ENCODE results near the gene INO80B. TPM values are rescaled to one million over a fixed set of nuclear protein-coding genes. Genes with fewer than 3 reads are reported as not detected.
A peak's percentile ranks its signal among the peaks of the same experiment; 100 is the strongest.
"Not testable (repeated sequence)": the region's sequence is repeated elsewhere in the genome, so short reads cannot be mapped to it uniquely, and the experiment has no call there.

Gene INO80B
- total RNA-seq, 2 donors from 2014 or later, result 26.6 to 27.7 TPM

DNA sequence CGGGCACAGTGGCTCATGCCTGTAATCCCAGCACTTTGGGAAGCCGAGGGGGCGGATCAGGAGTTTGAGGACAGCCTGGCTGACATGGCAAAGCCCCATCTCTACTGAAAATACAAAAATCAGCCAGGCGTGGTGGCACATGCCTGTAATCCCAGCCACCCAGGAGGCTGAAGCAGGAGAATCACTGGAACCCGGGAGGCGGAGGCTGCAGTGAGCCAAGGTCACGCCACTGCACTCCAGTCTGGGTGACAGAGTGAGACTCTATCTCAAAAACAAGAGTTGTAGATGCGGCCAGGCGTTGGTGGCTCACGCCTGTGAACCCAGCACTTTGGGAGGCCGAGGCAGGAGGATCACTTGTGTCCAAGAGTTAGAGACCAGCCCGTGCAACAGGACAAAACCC is 15.9 kb downstream of the INO80B start:
- ATAC-seq; intact Hi-C loops (cut with DNase I, micrococcal nuclease): not testable (repeated sequence)

DNA sequence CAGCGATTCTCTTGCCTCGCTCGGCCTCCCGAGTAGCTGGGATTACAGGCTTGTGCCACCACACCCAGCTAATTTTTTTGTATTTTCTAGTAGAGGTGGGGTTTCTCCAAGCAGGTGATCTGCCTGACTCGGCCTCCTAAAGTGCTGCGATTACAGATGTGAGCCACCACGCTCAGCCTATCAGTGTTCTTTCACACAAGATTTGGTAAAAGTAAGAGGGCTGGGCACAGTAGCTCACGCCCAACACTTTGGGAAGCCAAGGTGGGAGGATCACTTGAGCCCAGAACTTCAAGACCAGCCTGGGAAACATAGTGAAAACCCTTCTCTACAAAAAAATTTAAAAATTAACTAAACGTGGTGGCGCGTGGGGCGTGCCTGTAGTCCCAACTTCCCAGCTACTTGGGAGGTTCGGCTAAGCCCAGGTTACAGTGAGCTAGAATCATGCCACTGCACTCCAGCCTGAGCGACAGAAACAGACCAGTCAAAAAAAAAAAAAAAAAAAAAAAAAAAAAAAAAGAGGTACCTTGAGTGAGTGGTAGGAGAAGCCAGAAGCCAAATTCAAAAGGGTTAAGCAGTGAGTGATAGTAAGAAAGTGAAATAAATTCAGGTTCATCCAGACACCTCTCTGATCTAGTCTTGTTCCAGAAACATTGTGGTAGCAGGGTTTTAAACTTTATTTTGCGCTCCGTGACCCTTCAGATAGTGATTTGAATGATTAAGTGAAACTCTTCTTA is 16.6 kb downstream of the INO80B start:
- ATAC-seq, result peak; percentile 30
- no peak for DNase-seq
- intact Hi-C loops (cut with DNase I, micrococcal nuclease), result no loop called here

More for the DNA sequence above, 15.9 kb downstream of the INO80B start:
- not testable (repeated sequence) for DNase-seq

DNA sequence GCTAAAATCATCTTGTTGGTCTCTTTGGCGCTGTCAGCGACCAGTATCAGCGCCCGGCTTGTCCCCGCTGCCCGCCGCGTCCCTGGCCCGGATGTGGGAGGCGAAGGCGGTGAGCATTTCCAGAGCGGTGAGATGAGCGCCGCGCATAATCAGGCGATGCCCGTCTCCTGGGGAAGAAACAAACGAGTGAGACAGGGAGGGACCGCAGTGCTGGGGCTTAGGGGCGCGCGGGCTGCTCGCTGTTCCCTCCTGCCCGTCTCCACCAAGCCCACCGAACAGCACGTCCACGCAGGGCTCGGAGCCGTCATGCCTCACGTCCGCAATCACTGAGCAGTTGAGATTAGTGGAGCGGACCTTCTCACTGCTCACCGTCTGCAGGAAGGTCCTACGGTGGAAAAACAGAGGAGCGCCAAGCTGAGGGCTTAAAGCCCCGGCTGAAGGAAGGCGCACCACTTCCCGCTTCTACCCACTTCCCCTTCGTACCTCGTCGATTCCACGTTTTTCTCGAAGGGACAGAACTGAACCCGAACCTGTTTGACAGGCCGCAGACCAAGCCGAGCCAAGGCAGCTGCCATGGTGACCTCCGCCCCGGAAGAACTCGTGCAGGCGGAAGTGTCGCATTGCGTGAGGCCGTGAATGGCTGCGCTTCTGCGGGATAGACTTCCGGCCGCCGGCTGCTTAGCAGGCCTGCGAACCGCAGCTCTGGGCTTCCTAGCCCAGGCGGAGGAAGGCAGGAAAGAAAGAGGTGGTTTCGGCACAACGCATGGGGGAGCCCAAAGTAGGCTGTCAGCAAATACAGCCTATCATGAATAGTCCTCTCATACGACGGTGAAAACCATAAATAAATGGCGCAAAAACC is 17.4 kb downstream of the INO80B start, which contains the start of gene MRPL53:
MRPL53 (minus strand) TSS at position 595 of the 859 bp plus-strand sequence; CDS start at position 575, 20 bp downstream.
- intact Hi-C loops (cut with DNase I, micrococcal nuclease), result no loop called here
- ATAC-seq (peak; percentile 89), DNase-seq (peak; percentile 94 to 96)

DNA sequence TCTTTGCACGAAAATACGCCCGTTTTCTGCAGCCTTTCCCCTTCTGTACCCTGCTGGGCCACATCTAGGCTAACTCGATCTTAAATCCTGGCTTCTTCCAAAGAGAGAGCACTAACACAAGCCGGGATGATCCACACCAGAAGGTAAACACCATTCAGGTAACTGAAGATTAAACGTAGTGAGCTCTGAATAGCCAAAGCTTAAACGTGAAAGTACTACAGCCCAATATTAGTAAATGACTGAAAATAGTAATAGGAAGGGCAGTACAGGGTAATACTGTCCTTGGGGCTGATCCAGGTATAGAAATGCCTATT is 18.0 kb downstream of the INO80B start:
- ATAC-seq, result peak; percentile 13
- intact Hi-C loops (cut with DNase I, micrococcal nuclease), result no loop called here

DNA sequence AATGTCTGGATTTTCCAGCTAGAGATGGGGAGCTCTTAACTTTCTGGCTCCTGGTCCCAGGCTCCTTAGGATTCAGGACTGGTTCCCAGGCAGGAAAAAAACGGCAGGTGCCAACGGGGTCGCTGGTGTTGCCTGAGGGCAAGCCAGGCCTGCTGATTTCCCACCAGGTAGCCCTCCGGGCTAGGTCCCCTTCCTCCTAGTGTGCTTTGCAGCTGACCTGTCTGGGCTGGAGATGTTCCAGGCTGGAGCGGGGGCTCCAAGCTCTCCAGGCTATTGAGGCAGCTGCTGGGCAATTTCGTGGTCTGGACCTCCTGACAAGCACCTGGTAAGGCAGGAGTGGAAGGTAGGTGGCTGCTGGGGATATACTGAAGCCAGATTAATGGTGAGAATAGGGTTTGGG is 19.6 kb downstream of the INO80B start:
- DNase-seq, result no peak
- no peak for ATAC-seq
- intact Hi-C loops (cut with DNase I, micrococcal nuclease), result no loop called here

More for the DNA sequence above, 18.0 kb downstream of the INO80B start:
- DNase-seq, result no peak

DNA sequence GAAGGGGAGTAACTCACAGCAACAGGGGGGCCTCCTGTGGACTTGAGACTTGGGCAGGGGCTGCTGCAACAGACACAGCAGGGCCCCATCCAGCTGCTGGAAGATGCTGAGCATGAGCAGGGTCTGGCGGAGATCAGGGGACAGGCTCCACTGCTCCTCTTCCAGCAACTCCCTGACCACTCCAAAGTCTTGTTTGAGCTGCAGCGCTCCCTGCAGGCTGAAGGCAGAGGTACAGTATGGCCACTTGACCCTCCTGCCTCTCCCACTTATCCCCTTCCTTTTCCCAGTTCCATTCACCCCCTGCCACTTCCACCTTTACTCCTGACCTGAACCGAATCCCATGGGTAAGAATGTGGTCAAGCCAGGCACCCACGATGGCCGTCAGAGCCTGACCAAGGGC is 20.0 kb downstream of the INO80B start:
- intact Hi-C loops (cut with DNase I, micrococcal nuclease), result no loop called here
- DNase-seq, result no peak
- ATAC-seq, result no peak

DNA sequence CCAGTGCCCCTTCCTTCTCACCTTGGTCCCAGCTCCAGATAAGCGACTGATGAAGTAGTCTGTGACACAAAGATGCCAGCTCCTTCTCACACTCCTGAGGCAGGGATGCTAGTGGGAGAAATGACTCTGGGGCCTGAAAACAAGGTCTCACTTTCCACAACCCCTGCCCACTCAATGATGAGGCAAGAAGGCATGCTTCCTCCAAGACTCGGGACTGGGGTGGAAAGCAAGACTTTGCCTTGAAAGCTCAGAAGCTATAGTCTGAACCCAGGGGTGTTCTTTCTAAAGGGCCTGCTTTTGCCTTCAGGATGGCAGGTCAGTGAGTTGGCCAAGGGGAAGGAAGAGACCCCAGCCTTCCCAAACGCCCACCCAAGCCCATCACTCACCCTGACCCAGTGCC is 26.5 kb downstream of the INO80B start:
- intact Hi-C loops (cut with DNase I, micrococcal nuclease), result loop anchor here in 1 of 2 donors (5.0 kb wide), 1 partner anchor 106 kb away; no protein-coding TSS in a partner anchor
- no peak for DNase-seq
- ATAC-seq, result no peak

DNA sequence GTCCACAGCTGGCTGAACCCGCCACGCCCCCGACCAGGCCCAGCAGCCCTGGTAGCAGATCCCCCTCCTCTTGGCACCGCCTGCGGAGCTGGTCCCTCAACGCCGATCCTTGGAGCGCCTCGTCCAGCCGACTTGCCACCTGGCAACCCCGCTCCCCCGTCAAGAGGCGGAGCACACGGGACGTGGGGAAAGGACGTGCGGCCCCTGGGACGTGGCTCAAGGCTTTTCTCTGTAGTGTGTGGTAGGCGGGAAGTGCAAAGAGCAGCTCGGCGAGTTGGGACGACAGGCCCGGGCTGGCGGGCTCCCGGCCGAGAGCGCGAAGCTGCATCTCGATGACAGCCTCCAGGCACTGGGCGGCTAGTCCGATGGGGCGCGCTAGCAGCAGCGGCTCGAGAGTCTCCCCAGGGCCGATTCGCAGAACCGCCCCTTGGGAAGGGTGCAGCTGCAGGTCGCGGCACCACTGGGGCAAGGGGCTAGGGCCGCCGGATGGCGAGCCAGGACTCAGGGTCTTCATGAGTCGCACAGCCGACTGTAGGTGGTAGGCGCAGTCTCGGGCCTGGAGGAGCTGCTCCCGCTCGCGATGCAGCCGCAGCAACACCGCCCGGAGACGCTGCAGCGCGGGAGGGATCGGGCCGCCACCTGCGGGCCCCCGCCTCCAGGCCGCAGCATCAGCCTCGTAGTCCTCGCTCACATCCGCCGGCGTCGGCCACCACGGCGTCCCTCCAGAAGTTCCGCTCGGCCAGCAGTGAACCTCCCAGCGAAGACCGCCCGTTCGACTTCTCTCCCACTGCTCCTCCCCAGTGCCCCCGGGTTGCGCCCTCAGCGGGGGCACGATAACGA is 27.3 kb downstream of the INO80B start:
- intact Hi-C loops (cut with DNase I, micrococcal nuclease), result loop anchor here in 1 of 2 donors (5.0 kb wide), 1 partner anchor 105 kb away; no protein-coding TSS in a partner anchor
- DNase-seq, result peak in 1 of 2 donors; percentile 43

DNA sequence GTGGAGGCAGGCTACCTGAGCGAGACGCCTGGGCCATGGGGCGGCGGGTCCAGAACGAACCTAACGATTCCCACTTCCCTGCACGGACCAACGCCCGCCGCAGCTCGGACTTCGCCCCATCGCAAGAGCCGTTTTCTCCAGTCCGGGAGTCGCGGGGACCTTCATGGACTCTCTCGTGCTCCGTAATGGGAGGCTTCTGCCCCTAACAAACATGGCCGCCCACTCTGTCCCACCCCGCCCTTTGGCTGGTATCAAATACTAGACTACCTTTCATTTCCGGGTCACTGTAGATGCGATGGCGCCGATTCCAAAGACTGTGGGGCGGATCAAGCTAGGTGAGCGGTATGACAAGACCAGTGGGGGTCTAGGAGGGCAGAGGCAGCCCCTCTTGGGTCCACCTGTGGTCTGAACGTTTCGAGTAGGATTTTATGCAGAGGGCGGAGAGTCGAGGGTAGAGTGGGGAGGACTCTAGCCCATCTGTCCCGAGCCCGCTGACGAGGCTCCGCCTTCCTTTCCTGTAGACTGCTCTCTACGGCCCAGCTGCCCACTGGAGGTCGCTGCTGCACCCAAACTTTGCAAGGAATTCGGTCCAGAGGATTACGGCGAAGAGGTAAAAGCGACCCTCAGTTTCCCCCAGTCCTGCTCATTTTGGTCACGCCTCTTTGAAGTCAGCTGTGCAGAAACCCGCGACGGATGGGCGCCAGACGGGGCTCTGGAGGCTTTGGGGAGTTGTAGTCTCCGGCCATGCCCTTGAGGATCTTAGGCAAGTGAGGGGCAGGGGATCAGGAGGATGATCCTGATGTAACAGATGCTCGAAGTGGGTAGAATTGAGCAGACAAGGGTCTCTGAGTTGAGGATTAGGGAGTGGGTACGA is 28.2 kb downstream of the INO80B start, which contains the start of the genes CCDC142 and TTC31:
CCDC142 (minus strand) TSS at position 198 of the 874 bp plus-strand sequence; CDS start at position 37, 161 bp downstream.
TTC31 (plus strand) TSS at position 281 of the 874 bp plus-strand sequence; CDS start at position 296, 15 bp downstream.
- DNase-seq, result peak; percentile 97 to 98
- intact Hi-C loops (cut with DNase I, micrococcal nuclease), result loop anchor here in 1 of 2 donors (5.0 kb wide), 1 partner anchor 104 kb away; no protein-coding TSS in a partner anchor
- peak; percentile 93 for ATAC-seq

More for the DNA sequence above, 27.3 kb downstream of the INO80B start:
- ATAC-seq, result peak; percentile 53

DNA sequence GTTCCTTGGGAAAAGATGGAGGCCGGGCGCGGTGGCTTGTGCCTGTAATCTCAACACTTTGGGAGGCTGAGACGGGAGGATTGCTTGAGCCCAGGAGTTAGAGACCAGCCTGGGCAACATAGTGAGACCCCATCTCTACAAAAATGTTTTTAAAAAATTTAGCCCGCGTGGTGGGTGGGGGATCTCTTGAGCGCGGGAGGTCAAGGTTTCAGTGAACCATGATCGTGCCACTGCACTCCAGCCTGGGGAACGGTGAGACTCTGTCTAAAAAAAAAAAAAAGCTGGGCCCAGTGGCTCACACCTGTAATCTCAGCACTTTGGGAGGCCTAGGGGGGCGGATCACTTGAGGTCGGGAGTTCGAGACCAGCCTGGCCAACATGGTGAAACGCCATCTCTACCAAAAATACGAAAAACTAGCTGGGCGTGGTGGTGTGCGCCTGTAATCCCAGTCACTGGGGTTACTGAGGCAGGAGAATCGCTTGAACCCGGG is 28.8 kb downstream of the INO80B start:
- not testable (repeated sequence) for ATAC-seq

DNA sequence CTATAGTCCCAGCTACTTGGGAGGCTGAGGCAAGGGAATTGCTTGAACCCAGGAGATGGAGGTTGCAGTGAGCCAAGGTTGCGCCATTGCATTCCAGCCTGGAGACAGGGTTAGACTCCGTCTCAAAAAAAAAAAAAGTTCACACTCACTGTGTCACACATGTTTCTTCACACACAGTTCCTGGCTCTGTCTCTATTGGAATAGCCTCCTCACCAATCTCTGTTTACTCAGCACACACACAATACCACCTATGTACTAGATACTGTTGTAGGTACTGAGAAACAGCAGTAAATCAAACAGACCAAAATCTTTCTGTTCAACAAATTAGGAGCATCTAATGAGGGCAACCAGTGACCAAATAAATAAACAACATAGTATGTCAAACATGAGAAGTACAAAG is 31.3 kb downstream of the INO80B start:
- intact Hi-C loops (cut with DNase I, micrococcal nuclease), result no loop called here

More for the DNA sequence above, 28.8 kb downstream of the INO80B start:
- intact Hi-C loops (cut with DNase I, micrococcal nuclease), result loop anchor here (2.0 to 5.0 kb wide), 2 partner anchors 104 to 105 kb away; no protein-coding TSS in a partner anchor
- not testable (repeated sequence) for DNase-seq

DNA sequence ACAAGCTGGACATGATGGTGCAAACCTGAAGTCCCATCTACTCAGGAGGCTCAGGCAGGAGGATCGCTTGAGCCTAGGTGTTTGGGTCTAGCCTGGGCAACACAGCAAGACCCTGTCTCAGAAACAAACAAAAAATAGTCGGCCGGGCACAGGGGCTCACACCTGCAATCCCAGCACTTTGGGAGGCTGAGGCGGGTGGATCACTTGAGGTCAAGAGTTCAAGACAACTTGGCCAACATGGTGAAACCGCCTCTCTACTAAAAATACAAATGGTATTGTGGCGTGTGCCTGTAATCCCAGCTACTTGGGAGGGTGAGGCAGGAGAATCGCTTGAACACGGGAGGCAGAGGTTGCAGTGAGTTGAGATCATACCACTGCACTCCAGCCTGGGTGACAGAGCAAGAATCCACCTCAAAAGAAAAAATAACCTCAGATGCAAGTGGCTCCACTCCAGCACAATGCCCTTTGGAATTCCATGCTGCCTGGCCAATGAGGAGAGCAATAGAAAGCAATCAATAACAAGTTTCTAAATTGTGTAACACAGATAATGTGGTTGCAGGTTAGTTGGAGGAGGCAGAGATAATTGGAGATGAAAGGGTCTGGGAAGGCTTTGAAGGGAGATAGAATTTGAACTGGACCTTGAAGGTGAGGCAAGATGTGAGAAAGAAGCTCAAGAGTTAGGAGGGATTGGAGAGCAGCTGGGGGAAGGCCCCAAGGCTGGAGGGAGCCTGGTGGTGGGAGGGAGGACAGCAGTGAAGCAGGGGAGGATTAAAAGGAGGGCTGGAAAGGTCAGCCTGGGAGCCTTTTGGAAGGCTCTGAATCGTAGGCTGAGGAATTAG is 34.0 kb downstream of the INO80B start:
- DNase-seq, result no peak
- intact Hi-C loops (cut with DNase I, micrococcal nuclease), result no loop called here
- ATAC-seq, result no peak

More for the DNA sequence above, 31.3 kb downstream of the INO80B start:
- DNase-seq (no peak), ATAC-seq (no peak)

DNA sequence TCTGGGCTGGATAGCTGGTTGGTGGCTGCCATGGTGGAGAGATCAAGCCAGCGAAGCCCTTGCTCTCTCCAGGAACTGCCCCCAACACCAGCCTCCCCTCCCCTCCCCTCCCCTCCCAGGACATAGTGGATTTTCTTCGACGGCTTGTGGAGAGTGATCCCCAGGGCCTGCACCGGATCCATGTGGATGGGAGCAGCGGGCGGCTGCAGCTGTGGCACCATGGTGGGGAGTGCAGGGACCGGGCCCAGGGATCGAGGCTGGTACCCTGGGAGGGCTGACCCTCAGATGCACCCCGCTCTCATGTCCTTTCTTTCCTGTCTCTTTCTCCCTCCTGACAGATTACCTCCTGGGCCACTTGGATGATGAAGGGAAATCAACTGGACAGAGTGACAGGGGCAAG is 35.0 kb downstream of the INO80B start:
- intact Hi-C loops (cut with DNase I, micrococcal nuclease), result no loop called here

DNA sequence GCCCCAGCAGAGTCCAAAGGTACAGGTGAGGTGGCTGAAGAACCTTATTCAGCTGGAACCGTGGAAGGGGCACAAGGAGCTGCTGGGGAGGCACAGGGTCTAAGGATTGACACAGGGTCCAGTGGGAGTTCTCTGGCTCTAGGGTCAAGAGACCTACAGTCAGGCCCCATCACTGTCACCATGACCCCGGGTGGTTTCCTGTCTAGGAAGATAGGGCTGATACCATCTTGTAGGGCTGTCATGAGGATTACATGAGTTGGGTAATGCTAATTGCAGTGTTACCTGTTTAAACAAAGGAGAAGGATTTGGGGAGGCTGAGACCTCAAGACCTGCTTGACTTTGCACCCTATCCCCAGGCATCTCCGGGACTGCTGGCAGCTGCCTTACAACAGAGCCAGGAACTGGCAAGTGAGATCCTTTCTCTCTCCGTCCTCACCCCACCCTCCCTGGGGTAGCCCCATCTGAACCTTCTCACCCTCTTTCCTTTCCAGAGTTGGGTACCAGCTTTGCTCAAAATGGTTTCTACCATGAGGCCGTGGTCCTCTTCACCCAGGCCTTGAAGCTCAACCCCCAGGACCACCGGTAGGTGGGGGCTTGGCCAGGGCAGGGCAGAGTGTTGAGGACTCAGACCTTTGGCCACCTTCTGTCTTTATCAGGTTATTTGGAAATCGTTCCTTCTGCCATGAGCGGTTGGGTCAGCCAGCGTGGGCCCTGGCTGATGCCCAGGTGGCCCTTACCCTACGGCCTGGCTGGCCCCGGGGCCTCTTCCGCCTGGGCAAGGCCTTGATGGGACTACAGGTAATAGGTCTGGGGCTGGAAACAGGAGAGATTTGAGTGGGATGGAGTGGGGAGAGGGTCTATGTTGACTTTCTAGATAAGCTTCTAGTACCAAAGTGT is 37.0 kb downstream of the INO80B start:
- intact Hi-C loops (cut with DNase I, micrococcal nuclease), result no loop called here
- DNase-seq, result no peak
- no peak for ATAC-seq

More for the DNA sequence above, 35.0 kb downstream of the INO80B start:
- ATAC-seq, result no peak
- DNase-seq, result no peak

DNA sequence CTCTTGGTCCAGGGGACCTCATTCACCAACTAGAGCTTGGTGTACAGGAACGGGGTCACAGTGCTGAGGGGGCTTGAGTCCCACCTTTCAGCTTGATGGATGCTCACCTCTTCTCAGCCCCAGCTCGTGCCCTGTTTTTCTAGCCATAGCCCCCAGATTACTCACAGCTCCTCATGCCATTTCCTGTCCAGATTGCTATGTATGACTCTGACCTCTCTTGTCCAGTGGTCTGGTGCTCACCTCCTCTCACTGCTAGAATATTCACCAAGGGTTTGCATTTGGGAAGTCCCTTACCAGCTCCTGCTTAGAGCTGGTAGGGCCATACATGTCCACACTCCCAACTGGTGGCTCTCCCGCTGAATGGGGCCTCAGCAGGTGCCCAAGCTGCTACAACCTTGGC is 38.7 kb downstream of the INO80B start:
- ATAC-seq, result no peak
- intact Hi-C loops (cut with DNase I, micrococcal nuclease), result no loop called here

More for the DNA sequence above, 38.7 kb downstream of the INO80B start:
- DNase-seq, result no peak

Data from left colon (tissue), 2 donors.